ENCODE data around the gene DGCR8. TPM values are rescaled to one million over a fixed set of nuclear protein-coding genes. Genes with fewer than 3 reads are reported as not detected.

The DGCR8 gene
- polyA plus RNA-seq, 4 donors = 17.0 to 31.0 (median 17.7) TPM

- DNase-seq (no peak), FAIRE-seq (no peak)
- Histone ChIP-seq H3K27me3 (ENCODE audit: control insufficient read depth in 3 of 3, insufficient read depth in 3 of 3, low read length in 3 of 3) (no peaks in the 10 kb centered on the region), H3K4me3 (ENCODE audit: low read depth in 1 of 3, low read length in 3 of 3) (no peak overlapping the region), H3K9me3 (ENCODE audit: control insufficient read depth in 2 of 2, insufficient read depth in 1 of 2, low read depth in 1 of 2, low read length in 1 of 2) (no peaks in the 10 kb centered on the region), H3K36me3 (ENCODE audit: control insufficient read depth in 3 of 3, insufficient read depth in 2 of 3, low read depth in 1 of 3, low read length in 3 of 3) (peaks cover 20 to 96% (median 43%) of the 10 kb centered on the region in 3 donors), H3K27ac (ENCODE audit: low read depth in 1 of 3, low read length in 2 of 3) (no peak overlapping the region), H3K4me1 (ENCODE audit: control insufficient read depth in 3 of 3, insufficient read depth in 2 of 3, low read depth in 1 of 3, low read length in 2 of 3) (peaks cover 0 to 7% (median 0%) of the 10 kb centered on the region in 3 donors)
- 93 to 94% (median 94%) methylated on average over 17 of the region's 17 CpGs for WGBS, 3 donors
Measured at GRCh38 chr22:20089226-20089976, 9.4 kb downstream of the DGCR8 start.

DNA sequence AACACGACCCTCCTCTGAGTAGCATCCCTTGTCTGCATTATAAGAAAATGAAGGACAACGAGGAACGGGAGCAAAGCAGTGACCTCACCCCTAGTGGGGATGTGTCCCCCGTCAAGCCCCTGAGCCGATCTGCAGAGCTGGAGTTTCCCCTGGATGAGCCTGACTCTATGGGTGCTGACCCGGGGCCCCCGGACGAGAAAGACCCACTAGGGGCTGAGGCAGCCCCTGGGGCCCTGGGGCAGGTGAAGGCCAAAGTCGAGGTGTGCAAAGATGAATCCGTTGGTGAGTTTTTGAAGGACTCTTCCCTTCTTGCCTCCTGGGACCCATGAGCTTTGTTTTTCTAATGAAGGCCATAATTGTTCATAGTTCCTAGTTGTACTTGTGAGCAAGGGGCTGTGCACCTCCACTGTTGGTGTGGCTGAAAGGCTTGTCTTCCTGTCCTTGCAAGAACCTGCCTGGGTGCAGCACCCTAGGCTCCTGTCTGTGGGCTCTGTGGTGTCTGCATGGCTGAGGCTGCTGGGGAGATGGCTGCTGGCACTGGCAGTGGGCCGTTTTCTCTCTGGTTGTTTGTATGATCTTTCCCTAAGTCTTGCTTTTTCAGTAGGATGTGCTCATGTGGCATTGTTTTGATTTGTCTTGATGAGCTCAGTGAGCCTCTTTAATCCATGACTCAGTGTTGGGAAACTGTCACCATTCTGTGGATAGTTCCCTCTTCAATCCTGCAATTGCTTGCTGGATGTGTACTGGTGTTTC is 10.1 kb downstream of the DGCR8 start:
- no peaks in the 10 kb centered on the region for H3K4me1 ChIP-seq (ENCODE audit: control insufficient read depth in 3 of 3, insufficient read depth in 2 of 3, low read depth in 1 of 3, low read length in 2 of 3)
- FAIRE-seq = no peak
- H3K27ac ChIP-seq (ENCODE audit: low read depth in 1 of 3, low read length in 2 of 3) = no peak overlapping the region
- H3K27me3 ChIP-seq (ENCODE audit: control insufficient read depth in 3 of 3, insufficient read depth in 3 of 3, low read length in 3 of 3) = no peaks in the 10 kb centered on the region
- H3K36me3 ChIP-seq (ENCODE audit: control insufficient read depth in 3 of 3, insufficient read depth in 2 of 3, low read depth in 1 of 3, low read length in 3 of 3) = peaks cover 22 to 96% (median 44%) of the 10 kb centered on the region in 3 donors
- no peak overlapping the region for H3K4me3 ChIP-seq (ENCODE audit: low read depth in 1 of 3, low read length in 3 of 3)
- 88 to 95% (median 93%) methylated on average over 11 of the region's 11 CpGs for WGBS, 3 donors
- no peaks in the 10 kb centered on the region for H3K9me3 ChIP-seq (ENCODE audit: control insufficient read depth in 2 of 2, insufficient read depth in 1 of 2, low read depth in 1 of 2, low read length in 1 of 2)
- DNase-seq = no peak

DNA sequence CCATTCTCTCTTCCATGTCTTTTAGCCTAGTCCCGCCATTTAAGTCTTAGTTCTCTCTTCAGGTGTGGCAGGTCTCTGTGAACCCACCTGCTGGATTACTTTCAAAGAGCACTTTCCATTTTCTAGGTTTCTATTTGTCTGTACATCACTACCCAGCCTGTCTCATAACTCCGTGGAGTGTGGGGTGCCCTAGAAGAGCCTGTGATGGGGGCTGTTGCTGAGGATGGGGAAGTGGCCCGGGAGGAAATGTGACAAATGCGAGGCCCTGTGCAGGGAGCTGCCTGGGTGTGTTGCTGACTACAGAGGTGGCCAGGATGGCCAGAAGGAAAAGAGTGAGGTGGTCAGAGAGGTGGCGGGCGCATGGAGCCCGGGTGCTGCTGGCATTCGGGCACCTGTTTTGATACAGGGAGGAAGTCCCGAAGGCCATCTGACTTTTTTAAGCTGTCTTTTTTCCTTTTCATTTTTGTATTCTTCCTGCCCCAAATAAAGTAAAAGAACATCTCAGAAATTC is 10.7 kb downstream of the DGCR8 start:
- H3K4me1 ChIP-seq (ENCODE audit: control insufficient read depth in 3 of 3, insufficient read depth in 2 of 3, low read depth in 1 of 3, low read length in 2 of 3) = no peaks in the 10 kb centered on the region
- no peaks in the 10 kb centered on the region for H3K27me3 ChIP-seq (ENCODE audit: control insufficient read depth in 3 of 3, insufficient read depth in 3 of 3, low read length in 3 of 3)
- peaks cover 0 to 2% of the 10 kb centered on the region in 2 donors for H3K9me3 ChIP-seq (ENCODE audit: control insufficient read depth in 2 of 2, insufficient read depth in 1 of 2, low read depth in 1 of 2, low read length in 1 of 2)
- H3K27ac ChIP-seq (ENCODE audit: low read depth in 1 of 3, low read length in 2 of 3) = no peak overlapping the region
- FAIRE-seq (no peak), DNase-seq (no peak)
- 90 to 91% (median 90%) methylated on average over 9 of the region's 9 CpGs for WGBS, 3 donors
- H3K4me3 ChIP-seq (ENCODE audit: low read depth in 1 of 3, low read length in 3 of 3) = no peak overlapping the region
- H3K36me3 ChIP-seq (ENCODE audit: control insufficient read depth in 3 of 3, insufficient read depth in 2 of 3, low read depth in 1 of 3, low read length in 3 of 3) = peaks cover 28 to 97% (median 42%) of the 10 kb centered on the region in 3 donors

- FAIRE-seq (no peak), DNase-seq (no peak)
- no peaks in the 10 kb centered on the region for H3K27me3 ChIP-seq (ENCODE audit: control insufficient read depth in 3 of 3, insufficient read depth in 3 of 3, low read length in 3 of 3)
- H3K9me3 ChIP-seq (ENCODE audit: control insufficient read depth in 2 of 2, insufficient read depth in 1 of 2, low read depth in 1 of 2, low read length in 1 of 2) = peaks cover 0 to 4% of the 10 kb centered on the region in 2 donors
- 89 to 93% (median 89%) methylated on average over 16 of the region's 16 CpGs for WGBS, 3 donors
- H3K4me3 ChIP-seq (ENCODE audit: low read depth in 1 of 3, low read length in 3 of 3) = no peak overlapping the region
- peaks cover 24 to 90% (median 42%) of the 10 kb centered on the region in 3 donors for H3K36me3 ChIP-seq (ENCODE audit: control insufficient read depth in 3 of 3, insufficient read depth in 2 of 3, low read depth in 1 of 3, low read length in 3 of 3)
- H3K4me1 ChIP-seq (ENCODE audit: control insufficient read depth in 3 of 3, insufficient read depth in 2 of 3, low read depth in 1 of 3, low read length in 2 of 3) = no peaks in the 10 kb centered on the region
- H3K27ac ChIP-seq (ENCODE audit: low read depth in 1 of 3, low read length in 2 of 3) = no peak overlapping the region
Measured at GRCh38 chr22:20091690-20092476, 11.8 kb downstream of the DGCR8 start.

DNA sequence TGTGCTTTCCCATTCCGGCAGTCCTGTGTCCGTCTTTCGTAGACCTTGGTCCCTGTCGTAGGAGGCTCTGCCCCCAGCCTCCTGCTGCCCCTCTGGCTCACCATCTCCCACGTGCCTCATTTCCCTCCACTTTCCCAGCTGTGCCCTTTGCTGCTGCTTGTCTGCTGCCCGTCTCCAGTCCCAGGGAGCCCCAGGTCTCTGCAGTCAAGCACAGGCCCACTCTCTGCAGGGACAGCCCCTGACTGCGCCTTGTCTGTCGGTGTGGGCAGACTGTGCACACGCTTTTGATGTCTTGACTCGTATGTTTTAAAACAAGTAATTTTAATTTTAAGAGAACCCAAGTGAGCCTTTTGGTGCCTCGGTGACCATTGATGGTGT is 12.4 kb downstream of the DGCR8 start:
- H3K27ac ChIP-seq (ENCODE audit: low read depth in 1 of 3, low read length in 2 of 3) = no peak overlapping the region
- WGBS, 3 donors = 88 to 93% (median 91%) methylated on average over 11 of the region's 11 CpGs
- no peak overlapping the region for H3K4me3 ChIP-seq (ENCODE audit: low read depth in 1 of 3, low read length in 3 of 3)
- peaks cover 20 to 85% (median 37%) of the 10 kb centered on the region in 3 donors for H3K36me3 ChIP-seq (ENCODE audit: control insufficient read depth in 3 of 3, insufficient read depth in 2 of 3, low read depth in 1 of 3, low read length in 3 of 3)
- H3K4me1 ChIP-seq (ENCODE audit: control insufficient read depth in 3 of 3, insufficient read depth in 2 of 3, low read depth in 1 of 3, low read length in 2 of 3) = no peaks in the 10 kb centered on the region
- H3K9me3 ChIP-seq (ENCODE audit: control insufficient read depth in 2 of 2, insufficient read depth in 1 of 2, low read depth in 1 of 2, low read length in 1 of 2) = peaks cover 0 to 4% of the 10 kb centered on the region in 2 donors
- no peak for FAIRE-seq
- no peak for DNase-seq
- no peaks in the 10 kb centered on the region for H3K27me3 ChIP-seq (ENCODE audit: control insufficient read depth in 3 of 3, insufficient read depth in 3 of 3, low read length in 3 of 3)

DNA sequence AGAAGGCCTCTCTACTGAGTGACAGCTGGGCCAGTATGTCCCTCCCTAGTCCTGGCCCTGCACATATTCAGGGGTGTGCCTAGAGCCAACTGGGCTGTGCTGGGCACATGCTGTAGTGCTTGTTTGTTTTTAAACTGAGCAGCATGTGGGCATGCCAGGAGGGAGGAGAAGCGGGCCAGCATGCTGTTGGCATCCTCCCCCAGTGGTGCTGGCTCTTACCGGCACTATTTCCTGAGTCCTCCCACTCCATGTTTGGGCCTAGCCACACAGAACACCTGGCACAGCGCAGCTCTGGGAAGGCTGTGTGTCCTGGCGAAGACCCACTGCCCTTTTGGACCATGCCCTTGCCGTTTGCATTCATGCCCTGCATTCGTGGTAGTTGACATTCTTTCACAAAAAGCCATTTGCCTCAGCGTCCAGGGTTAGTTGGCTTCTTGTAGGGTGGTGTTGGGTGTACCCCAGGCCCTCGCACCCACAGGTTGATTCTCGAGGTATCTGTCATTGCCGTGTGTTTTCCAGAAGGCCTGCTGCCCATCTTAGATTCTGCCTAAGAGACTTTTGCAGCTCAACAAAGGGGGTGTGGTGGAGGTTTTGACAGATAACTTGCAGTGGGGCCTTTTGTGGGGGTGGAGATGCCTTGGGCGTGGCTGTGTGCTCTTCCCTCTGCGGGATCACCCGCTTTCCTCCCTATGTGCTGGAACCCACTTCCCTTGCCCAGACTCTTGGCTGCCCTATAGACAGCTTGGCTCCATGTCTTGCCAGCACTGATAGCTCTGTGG is 13.6 kb downstream of the DGCR8 start:
- Histone ChIP-seq H3K27ac (ENCODE audit: low read depth in 1 of 3, low read length in 2 of 3) (no peak overlapping the region), H3K4me3 (ENCODE audit: low read depth in 1 of 3, low read length in 3 of 3) (no peak overlapping the region), H3K27me3 (ENCODE audit: control insufficient read depth in 3 of 3, insufficient read depth in 3 of 3, low read length in 3 of 3) (no peaks in the 10 kb centered on the region), H3K36me3 (ENCODE audit: control insufficient read depth in 3 of 3, insufficient read depth in 2 of 3, low read depth in 1 of 3, low read length in 3 of 3) (peaks cover 15 to 78% (median 34%) of the 10 kb centered on the region in 3 donors), H3K4me1 (ENCODE audit: control insufficient read depth in 3 of 3, insufficient read depth in 2 of 3, low read depth in 1 of 3, low read length in 2 of 3) (no peaks in the 10 kb centered on the region), H3K9me3 (ENCODE audit: control insufficient read depth in 2 of 2, insufficient read depth in 1 of 2, low read depth in 1 of 2, low read length in 1 of 2) (peaks cover 0 to 4% of the 10 kb centered on the region in 2 donors)
- FAIRE-seq (no peak), DNase-seq (no peak)
- 85 to 92% (median 88%) methylated on average over 13 of the region's 13 CpGs for WGBS, 3 donors

- no peak overlapping the region for H3K4me3 ChIP-seq (ENCODE audit: low read depth in 1 of 3, low read length in 3 of 3)
- no peaks in the 10 kb centered on the region for H3K27me3 ChIP-seq (ENCODE audit: control insufficient read depth in 3 of 3, insufficient read depth in 3 of 3, low read length in 3 of 3)
- no peak overlapping the region for H3K27ac ChIP-seq (ENCODE audit: low read depth in 1 of 3, low read length in 2 of 3)
- no peaks in the 10 kb centered on the region for H3K4me1 ChIP-seq (ENCODE audit: control insufficient read depth in 3 of 3, insufficient read depth in 2 of 3, low read depth in 1 of 3, low read length in 2 of 3)
- FAIRE-seq (no peak), DNase-seq (no peak)
- H3K36me3 ChIP-seq (ENCODE audit: control insufficient read depth in 3 of 3, insufficient read depth in 2 of 3, low read depth in 1 of 3, low read length in 3 of 3) = peaks cover 15 to 77% (median 35%) of the 10 kb centered on the region in 3 donors
- WGBS, 3 donors = 93 to 96% (median 94%) methylated on average over 15 of the region's 15 CpGs
- H3K9me3 ChIP-seq (ENCODE audit: control insufficient read depth in 2 of 2, insufficient read depth in 1 of 2, low read depth in 1 of 2, low read length in 1 of 2) = peaks cover 0 to 4% of the 10 kb centered on the region in 2 donors
Measured at GRCh38 chr22:20094197-20094807, 14.3 kb downstream of the DGCR8 start.
